ENCODE results near the gene ZNF254.

ZNF254 gene

DNA sequence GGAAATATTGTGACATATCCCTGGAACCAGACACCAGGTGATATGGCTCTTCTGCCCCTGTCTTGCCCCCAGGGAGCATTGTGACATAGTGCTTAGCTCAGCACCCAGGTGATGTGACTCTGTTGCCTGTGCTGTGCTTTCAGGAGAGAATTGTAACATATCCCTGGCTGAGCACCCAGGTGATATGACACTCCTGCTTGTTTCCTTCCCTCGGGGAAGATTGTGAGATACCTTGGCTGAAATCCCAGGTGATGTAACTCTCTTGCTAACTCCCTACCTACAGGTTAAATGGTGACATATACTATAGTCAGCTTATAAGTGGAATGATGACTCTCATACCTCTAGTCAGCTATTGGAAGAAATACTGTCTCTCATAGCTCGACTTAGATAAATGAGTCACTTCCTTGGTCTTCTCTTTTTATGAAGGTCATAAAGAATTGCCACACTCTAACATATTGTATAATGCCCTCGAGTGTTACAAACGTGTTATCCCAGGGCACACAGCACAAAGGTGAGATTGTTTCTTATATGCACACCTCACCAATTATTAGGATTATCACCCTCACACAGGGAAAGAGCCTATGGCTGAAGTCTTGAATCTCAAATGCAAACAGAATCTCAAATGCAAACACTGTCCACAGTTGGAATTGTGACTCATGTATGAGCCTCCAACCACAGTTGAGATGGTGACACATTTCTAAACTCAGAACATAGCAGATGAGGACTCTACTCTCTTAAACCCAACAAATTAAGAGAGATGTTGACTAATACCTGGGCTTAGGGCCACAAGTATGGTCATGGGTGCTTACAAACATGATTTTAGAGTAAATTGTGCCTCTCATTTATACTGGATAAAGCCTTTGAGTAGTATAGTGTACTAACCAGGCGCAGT is 32.7 kb upstream of the ZNF254 start:
- H4K20me1 ChIP-seq (ENCODE audit: insufficient read depth) = no peaks in the 10 kb centered on the region
- no peak overlapping the region for H2AFZ ChIP-seq (ENCODE audit: low read depth)
- TF ChIP-seq, protein P1, sequence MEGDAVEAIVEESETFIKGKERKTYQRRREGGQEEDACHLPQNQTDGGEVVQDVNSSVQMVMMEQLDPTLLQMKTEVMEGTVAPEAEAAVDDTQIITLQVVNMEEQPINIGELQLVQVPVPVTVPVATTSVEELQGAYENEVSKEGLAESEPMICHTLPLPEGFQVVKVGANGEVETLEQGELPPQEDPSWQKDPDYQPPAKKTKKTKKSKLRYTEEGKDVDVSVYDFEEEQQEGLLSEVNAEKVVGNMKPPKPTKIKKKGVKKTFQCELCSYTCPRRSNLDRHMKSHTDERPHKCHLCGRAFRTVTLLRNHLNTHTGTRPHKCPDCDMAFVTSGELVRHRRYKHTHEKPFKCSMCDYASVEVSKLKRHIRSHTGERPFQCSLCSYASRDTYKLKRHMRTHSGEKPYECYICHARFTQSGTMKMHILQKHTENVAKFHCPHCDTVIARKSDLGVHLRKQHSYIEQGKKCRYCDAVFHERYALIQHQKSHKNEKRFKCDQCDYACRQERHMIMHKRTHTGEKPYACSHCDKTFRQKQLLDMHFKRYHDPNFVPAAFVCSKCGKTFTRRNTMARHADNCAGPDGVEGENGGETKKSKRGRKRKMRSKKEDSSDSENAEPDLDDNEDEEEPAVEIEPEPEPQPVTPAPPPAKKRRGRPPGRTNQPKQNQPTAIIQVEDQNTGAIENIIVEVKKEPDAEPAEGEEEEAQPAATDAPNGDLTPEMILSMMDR (conservative IDR thresholded peaks at IDR 0.05; ENCODE audit: low read depth, low read length) = no peak
- no peaks in the 10 kb centered on the region for H3K36me3 ChIP-seq (ENCODE audit: insufficient read depth)
- H3K27me3 ChIP-seq (ENCODE audit: insufficient read depth, low read depth) = no peaks in the 10 kb centered on the region
- no peak overlapping the region for H3K4me3 ChIP-seq (IDR thresholded peaks at IDR 0.05; ENCODE audit: insufficient read depth, low read depth, low read length)
- no peaks in the 10 kb centered on the region for H3K79me2 ChIP-seq (ENCODE audit: insufficient read depth, low read depth)
- H3K4me2 ChIP-seq = no peak overlapping the region
- H3K9ac ChIP-seq = no peak overlapping the region
- H3K4me1 ChIP-seq (ENCODE audit: low read depth, poor library complexity, severe bottlenecking) = no peaks in the 10 kb centered on the region
- H3K27ac ChIP-seq = no peak overlapping the region

DNA sequence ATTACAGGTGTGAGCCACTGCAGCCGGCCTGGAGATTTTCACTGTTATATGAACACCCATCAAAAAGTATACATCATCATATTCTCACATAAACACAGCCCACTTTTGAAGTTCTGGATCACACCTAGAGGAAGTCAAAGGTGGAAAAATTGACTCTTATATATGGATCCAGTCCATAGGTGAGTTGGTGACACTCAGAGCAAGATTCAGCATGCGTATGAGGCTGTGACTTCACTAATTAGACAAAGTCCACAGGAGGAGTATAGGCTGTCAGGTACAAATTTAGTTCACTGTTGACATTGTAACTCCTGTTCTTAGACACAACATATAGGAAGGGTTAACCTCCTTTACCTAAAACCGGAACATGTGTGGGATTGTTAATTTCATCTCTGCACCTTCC is 31.4 kb upstream of the ZNF254 start:
- H3K36me3 ChIP-seq (ENCODE audit: insufficient read depth) = no peaks in the 10 kb centered on the region
- H3K79me2 ChIP-seq (ENCODE audit: insufficient read depth, low read depth) = no peaks in the 10 kb centered on the region
- H3K4me3 ChIP-seq (IDR thresholded peaks at IDR 0.05; ENCODE audit: insufficient read depth, low read depth, low read length) = no peak overlapping the region
- H3K4me1 ChIP-seq (ENCODE audit: low read depth, poor library complexity, severe bottlenecking) = no peaks in the 10 kb centered on the region
- no peaks in the 10 kb centered on the region for H4K20me1 ChIP-seq (ENCODE audit: insufficient read depth)
- H3K4me2 ChIP-seq = no peak overlapping the region
- H3K27me3 ChIP-seq (ENCODE audit: insufficient read depth, low read depth) = no peaks in the 10 kb centered on the region
- no peak overlapping the region for H2AFZ ChIP-seq (ENCODE audit: low read depth)
- H3K27ac ChIP-seq = no peak overlapping the region
- TF ChIP-seq, protein P1 (conservative IDR thresholded peaks at IDR 0.05; ENCODE audit: low read depth, low read length) = no peak
- no peak overlapping the region for H3K9ac ChIP-seq

DNA sequence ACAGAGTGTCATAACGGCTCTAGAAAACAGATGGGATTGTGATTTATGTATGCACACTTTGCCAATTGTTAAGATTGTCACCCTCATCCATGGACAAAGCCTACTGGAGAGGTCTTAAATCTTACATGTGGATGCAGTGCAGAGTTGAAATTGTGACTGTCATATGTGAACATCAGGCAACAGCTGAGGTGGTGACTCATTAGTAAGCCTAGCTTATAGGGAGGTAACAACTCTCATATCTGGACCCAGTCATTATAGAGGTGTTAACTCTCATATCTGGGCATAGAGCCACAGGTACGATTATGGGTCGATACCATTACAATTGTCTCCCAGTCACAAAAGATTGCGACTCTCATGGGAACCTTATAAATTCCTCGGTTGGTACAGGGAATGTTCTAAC is 29.8 kb upstream of the ZNF254 start:
- no peaks in the 10 kb centered on the region for H3K4me1 ChIP-seq (ENCODE audit: low read depth, poor library complexity, severe bottlenecking)
- no peaks in the 10 kb centered on the region for H3K36me3 ChIP-seq (ENCODE audit: insufficient read depth)
- no peaks in the 10 kb centered on the region for H4K20me1 ChIP-seq (ENCODE audit: insufficient read depth)
- no peak overlapping the region for H2AFZ ChIP-seq (ENCODE audit: low read depth)
- no peaks in the 10 kb centered on the region for H3K27me3 ChIP-seq (ENCODE audit: insufficient read depth, low read depth)
- no peak overlapping the region for H3K27ac ChIP-seq
- no peaks in the 10 kb centered on the region for H3K79me2 ChIP-seq (ENCODE audit: insufficient read depth, low read depth)
- H3K4me3 ChIP-seq (IDR thresholded peaks at IDR 0.05; ENCODE audit: insufficient read depth, low read depth, low read length) = no peak overlapping the region
- H3K9ac ChIP-seq = no peak overlapping the region
- TF ChIP-seq, protein P1 (conservative IDR thresholded peaks at IDR 0.05; ENCODE audit: low read depth, low read length) = no peak
- H3K4me2 ChIP-seq = no peak overlapping the region

DNA sequence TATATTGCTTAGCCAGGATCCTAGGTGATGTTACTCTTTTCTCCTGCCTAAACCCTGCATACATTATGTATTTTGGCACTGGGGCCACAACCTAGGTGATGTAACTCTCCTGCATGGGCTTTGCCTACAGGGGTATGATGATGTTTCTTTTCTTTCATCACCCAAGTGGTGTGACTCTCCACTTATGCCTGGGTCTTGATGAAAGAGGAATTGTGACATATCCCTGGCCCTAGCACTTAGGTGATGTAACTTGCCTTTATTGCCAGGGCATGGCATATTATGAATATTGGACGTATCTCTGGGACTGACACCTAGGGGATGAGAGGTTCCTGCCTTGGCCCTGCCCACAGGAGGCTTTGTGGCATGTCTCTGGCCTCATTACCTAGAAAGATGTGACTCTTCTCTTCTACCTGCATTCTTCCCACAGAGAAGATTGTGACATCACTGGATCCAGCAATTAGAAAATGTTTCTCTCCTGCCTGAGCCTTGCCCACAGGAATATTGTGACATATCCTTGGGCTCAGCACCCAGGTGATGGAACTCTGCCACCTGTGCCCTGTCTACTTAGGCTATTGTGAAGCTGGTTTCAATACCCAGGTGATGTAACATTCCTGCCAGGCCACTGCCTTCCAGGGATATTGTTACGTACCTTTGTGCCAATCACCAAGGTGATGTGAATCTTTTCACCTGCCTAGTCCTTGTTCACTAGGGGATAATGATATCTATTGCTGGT is 27.3 kb upstream of the ZNF254 start:
- Histone ChIP-seq H4K20me1 (ENCODE audit: insufficient read depth) (no peaks in the 10 kb centered on the region), H3K4me1 (ENCODE audit: low read depth, poor library complexity, severe bottlenecking) (no peaks in the 10 kb centered on the region), H3K27ac (no peak overlapping the region), H3K9ac (no peak overlapping the region), H3K27me3 (ENCODE audit: insufficient read depth, low read depth) (no peaks in the 10 kb centered on the region), H2AFZ (ENCODE audit: low read depth) (no peak overlapping the region), H3K4me3 (IDR thresholded peaks at IDR 0.05; ENCODE audit: insufficient read depth, low read depth, low read length) (no peak overlapping the region), H3K4me2 (no peak overlapping the region), H3K36me3 (ENCODE audit: insufficient read depth) (no peaks in the 10 kb centered on the region), H3K79me2 (ENCODE audit: insufficient read depth, low read depth) (no peaks in the 10 kb centered on the region)
- TF ChIP-seq, protein P1 (conservative IDR thresholded peaks at IDR 0.05; ENCODE audit: low read depth, low read length) = no peak

Measured in KMS-11 (cell line).